GM21619 (cell line): Measurements from ENCODE around the gene GTF2F1.
"Not testable (repeated sequence)": the region's sequence is repeated elsewhere in the genome, so short reads cannot be mapped to it uniquely, and the experiment has no call there.

Source experiments
- ATAC-seq: cut with Tn5 transposase; IDR thresholded peaks from one replicate; pipeline ENCODE4 v1.9.1; 2021; ENCODE audit not compliant: unreplicated experiment

Gene GTF2F1

GRCh38 chr19:6393074-6393982 lies at the start of gene GTF2F1:
TSS of gene GTF2F1 (minus strand) at chr19:6393164. CDS start at chr19:6392995, 169 bp downstream.
- peak; percentile 79 for ATAC-seq

- ATAC-seq, result no peak
Measured at GRCh38 chr19:6442087-6442688, 49.2 kb upstream of the GTF2F1 start.

GRCh38 chr19:6440905-6441304 lies 47.9 kb upstream of the GTF2F1 start:
- ATAC-seq, result no peak

- no peak for ATAC-seq
Measured at GRCh38 chr19:6439743-6440142, 46.8 kb upstream of the GTF2F1 start.

GRCh38 chr19:6433663-6434062 lies 40.7 kb upstream of the GTF2F1 start, which contains the start of gene SLC25A41:
TSS of gene SLC25A41 (minus strand) at chr19:6433763. CDS start at chr19:6433693, 70 bp downstream.
- ATAC-seq, result no peak

GRCh38 chr19:6433165-6433564 lies 40.2 kb upstream of the GTF2F1 start:
- no peak for ATAC-seq

- ATAC-seq, result no peak
Measured at GRCh38 chr19:6431891-6432290, 38.9 kb upstream of the GTF2F1 start.

GRCh38 chr19:6429419-6430221 lies 36.7 kb upstream of the GTF2F1 start:
- no peak for ATAC-seq

- ATAC-seq, result not testable (repeated sequence)
Measured at GRCh38 chr19:6428692-6429418, 35.9 kb upstream of the GTF2F1 start.

- ATAC-seq, result no peak
Measured at GRCh38 chr19:6427131-6427530, 34.2 kb upstream of the GTF2F1 start.

- ATAC-seq, result no peak
Measured at GRCh38 chr19:6425732-6426620, 33.0 kb upstream of the GTF2F1 start.

- peak; percentile 82 for ATAC-seq
Measured at GRCh38 chr19:6424939-6425731, 32.2 kb upstream of the GTF2F1 start.

GRCh38 chr19:6424195-6424938 lies 31.4 kb upstream of the GTF2F1 start, which contains the start of gene KHSRP:
TSS of gene KHSRP (minus strand) at chr19:6424811. CDS start at chr19:6424701, 110 bp downstream.
- no peak for ATAC-seq

- ATAC-seq, result no peak
Measured at GRCh38 chr19:6423499-6424194, 30.7 kb upstream of the GTF2F1 start.

- ATAC-seq, result no peak
Measured at GRCh38 chr19:6421075-6422014, 28.4 kb upstream of the GTF2F1 start.

GRCh38 chr19:6418562-6418932 lies 25.6 kb upstream of the GTF2F1 start:
- no peak for ATAC-seq
